NCI-H187 (cell line): ENCODE measurements around the gene HRAS.
"Not testable (repeated sequence)": the region's sequence is repeated elsewhere in the genome, so short reads cannot be mapped to it uniquely, and the experiment has no call there.

Source experiments
- DNase-seq, 2 experiments: peaks; one replicate each; lab custom pipeline; 2025; lab: John Stamatoyannopoulos, UW

The HRAS gene

DNA sequence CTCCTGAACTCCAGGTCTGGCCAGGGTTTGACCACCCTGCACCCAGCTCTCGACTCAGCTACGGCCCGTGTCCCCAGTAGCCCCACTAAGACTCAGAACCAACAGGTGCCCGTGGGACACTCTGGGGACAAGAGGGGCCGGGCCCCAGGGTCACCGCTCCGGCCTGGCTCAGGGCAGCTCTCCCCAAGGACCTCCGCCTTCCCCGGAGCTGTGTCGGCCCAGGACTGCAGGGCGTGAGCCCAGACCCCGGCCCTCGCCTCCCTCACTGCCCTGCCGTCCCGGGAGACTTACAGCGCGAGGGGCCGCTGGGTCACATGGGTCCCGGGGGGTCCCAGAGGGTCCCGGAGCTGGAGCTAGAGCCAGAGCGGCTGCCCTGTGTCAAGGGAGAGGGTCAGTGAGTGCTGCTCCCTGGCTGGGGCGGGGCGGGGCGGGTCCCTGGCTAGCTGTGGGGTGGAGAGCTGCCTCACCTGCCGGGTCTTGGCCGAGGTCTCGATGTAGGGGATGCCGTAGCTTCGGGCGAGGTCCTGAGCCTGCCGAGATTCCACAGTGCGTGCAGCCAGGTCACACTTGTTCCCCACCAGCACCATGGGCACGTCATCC lies 2.3 kb downstream of the HRAS start:
- DNase-seq, result no peak

DNA sequence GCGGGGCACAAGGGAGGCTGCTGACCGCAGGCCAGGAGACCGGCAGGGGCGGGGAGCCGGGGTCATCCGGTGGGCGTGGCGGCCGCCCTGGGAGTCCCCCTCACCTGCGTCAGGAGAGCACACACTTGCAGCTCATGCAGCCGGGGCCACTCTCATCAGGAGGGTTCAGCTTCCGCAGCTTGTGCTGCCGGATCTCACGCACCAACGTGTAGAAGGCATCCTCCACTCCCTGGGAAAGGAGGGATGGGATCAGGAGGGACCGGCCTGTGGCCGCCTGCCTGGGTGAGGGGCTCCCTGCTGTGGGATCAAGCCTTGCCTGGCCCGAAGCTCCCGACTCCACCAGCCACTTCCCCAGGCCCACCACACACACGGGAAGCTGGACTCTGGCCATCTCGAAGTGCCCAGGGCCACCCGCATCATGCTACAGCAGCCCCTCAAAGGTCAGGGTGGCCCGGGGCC lies 2.8 kb downstream of the HRAS start:
- no peak for DNase-seq

GRCh38 chr11:531919-532526 lies 3.4 kb downstream of the HRAS start:
- no peak for DNase-seq

DNA sequence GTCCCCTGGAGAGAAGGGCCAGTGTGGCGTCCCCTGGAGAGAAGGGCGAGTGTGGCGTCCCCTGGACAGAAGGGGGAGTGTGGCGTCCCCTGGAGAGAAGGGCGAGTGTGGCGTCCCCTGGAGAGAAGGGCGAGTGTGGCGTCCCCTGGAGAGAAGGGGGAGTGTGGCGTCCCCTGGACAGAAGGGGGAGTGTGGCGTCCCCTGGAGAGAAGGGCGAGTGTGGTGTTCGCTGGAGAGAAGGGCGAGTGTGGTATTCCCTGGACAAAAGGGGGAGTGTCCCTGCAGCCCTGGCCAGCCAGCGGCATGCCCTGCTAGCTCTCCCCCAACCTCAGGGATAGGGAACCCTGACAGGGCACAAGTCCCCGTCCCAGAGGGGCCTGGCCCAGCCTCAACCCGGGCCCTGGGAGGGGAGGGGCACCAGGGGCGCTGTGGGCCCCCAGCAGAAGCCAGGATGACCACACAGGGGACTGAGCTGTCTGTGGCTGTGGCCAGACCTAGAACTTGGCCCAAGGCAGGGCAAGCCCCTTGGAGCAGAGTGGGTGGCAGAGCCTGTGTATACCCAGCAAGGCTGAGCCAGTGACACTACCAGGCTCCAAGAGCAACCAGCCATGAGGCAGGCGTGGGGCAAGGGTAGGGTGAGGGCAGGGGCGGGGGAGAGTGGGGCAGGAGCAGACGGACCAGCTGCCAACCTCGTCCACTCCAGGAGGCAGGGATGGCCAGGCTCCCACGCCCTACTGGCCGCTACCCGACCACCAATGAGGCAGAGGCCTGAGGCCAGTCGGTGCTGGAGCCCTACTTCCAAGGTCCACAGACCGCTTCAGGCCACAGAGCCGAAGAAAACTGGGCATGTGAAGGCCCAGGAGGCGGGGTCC lies 4.2 kb downstream of the HRAS start:
- no peak for DNase-seq

GRCh38 chr11:529728-530411 lies 5.5 kb downstream of the HRAS start:
- DNase-seq, result no peak

DNA sequence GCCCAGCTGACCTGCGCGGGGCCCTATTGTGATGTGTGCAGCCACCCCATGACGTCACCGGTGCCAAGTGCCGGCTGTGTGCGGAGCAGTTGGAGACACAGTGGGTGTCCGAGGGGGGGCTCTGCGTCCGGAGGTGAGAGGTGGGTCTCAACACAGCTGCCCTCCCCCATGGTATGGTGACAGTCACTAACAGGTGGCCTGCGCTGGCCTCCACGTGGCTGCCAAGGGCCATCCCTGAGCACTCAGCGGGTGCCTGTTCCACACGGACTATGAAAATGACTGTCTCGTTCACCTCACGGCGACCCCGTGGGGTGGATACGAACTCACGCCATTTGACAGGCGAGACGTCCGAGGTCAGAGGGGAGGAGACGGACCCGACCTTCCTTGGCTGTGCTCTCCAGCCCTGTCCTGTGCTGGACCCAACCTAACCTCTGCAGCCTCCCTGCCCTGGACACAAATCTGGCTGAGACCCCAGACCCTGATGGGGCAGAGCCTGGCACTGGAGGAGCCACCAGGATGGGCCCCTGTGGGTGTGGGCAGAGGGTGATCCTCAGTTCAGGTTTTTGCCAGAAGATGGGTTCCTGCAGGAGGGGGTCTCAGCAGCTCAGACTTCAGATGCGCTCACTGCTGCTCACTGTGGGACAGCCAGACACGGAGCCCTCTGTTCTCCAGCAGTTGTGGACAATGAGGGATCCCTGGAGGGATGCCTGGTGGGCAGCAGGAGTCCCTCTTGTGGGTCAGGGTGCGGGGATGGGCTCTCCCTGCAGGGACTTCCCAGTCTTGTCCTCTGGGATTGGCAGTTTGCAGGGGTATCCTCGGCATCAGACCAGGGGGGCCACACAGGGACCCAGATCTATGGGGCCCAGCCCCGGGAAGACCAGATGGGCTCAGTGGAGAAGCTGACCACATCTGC lies 6.3 kb downstream of the HRAS start:
- DNase-seq, result no peak

DNA sequence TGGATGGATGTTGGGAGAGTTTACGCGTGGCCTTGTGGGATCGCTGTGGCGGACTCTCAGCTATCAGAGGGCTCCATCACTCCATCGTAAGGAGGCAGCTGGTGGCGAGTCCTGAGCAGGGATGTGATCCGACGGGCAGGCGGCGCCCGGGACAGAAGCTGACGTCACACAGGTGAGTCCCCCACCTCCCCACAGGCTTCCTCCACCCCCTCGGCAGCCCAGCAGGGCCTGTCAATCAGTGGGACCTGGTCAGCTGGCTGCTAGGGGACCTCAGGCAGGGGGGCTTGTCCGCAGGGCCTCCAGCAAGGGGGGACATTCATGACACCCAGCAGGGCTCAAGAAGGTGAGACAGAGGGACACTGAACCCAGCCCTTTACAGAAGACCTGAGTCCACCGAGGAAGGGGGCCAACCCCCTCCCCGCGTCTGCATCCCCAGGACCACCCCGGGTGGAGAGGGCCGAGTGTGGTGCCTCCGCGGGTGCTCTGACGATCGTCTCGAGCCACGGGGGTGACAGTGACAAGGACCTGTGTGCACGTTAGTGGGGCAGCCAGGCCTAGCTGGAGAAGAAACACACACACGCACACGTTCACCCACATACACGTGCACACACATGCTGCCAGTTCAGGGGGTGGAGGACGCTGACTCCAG lies 7.1 kb downstream of the HRAS start:
- DNase-seq, result no peak

DNA sequence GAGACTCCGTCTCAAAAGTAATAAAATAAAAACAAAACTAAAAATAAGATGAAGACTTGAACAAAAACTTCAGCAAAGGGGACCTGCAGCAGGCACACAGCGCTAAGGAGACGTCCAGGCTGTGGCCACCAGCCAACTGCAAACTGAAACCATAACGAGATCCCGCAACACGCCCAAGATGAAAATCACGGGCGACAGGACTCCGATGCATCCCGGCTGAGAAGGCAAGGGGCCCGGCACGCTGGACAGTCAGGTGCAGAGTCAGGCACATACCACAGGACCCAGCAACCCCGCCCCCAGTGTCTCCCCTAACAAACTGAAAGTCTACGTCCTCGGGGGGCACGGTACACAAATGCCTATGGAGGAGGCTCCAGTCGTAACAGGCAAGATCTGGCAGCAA lies 9.2 kb downstream of the HRAS start:
- no peak for DNase-seq

DNA sequence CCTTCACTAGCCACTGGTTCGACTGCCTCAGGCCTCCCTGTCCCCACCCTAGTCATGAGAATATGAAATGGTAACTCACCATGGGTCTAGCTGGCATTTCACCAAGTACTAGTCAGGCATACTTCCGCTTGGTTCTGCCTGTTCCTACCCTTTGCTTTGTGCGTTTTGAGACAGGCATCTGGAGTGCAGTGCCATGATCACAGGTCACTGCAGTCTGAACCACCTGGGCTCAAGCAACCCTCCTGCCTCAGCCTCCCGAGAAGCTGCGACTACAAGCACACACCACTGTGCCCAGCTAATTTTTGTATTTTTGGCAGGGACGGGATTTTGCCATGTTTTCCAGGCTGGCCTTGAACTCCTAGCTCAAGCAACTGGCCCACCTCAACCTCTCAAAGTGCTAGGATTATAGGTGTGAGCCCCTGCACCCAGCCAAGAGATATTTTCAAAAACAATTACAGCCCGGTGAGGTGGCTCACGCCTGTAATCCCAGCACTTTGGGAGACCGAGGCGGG lies 14.1 kb downstream of the HRAS start:
- DNase-seq, result no peak

- DNase-seq, result no peak
Measured at GRCh38 chr11:520428-521176, 14.8 kb downstream of the HRAS start.

- no peak for DNase-seq
Measured at GRCh38 chr11:518463-519202, 16.7 kb downstream of the HRAS start.

GRCh38 chr11:516918-517685 lies 18.3 kb downstream of the HRAS start:
- not testable (repeated sequence) for DNase-seq

DNA sequence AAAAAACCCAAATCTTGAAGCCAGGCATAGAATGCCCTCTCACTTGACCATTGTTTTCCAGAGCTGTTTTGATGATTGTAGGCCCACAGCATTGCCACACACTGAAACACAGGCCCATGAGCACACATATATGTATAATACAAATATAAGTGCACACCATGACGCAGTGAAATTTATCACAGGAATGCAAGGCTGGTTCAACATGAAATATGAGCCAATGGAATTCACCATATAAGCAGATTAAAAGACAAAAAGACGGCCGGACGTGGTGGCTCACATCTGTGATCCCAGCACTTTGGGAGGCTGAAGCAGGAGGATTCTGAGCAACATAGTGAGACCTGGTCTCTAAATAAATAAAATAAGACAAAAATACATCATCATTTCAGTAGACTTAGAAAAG lies 19.0 kb downstream of the HRAS start:
- no peak for DNase-seq

- no peak for DNase-seq
Measured at GRCh38 chr11:515131-515530, 20.2 kb downstream of the HRAS start.

DNA sequence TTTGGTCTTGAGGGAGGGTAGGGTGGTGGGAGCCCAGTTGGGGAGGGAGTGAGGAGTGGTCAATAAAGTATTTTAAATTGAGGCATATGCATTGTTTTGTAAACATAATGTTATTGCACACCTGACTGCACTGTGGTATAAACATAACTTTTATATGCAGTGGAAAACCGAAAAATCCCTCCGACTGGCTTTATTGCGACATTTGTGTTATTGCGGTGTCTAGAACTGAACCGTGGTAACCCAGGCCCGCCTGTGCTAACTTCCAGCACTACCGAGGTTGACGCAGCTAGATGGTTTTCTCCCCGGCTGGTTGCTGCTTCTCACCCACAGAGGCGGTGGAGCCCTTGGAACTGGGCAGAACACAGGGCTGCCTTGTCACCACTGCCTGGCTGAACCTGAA lies 20.8 kb downstream of the HRAS start:
- DNase-seq, result no peak

DNA sequence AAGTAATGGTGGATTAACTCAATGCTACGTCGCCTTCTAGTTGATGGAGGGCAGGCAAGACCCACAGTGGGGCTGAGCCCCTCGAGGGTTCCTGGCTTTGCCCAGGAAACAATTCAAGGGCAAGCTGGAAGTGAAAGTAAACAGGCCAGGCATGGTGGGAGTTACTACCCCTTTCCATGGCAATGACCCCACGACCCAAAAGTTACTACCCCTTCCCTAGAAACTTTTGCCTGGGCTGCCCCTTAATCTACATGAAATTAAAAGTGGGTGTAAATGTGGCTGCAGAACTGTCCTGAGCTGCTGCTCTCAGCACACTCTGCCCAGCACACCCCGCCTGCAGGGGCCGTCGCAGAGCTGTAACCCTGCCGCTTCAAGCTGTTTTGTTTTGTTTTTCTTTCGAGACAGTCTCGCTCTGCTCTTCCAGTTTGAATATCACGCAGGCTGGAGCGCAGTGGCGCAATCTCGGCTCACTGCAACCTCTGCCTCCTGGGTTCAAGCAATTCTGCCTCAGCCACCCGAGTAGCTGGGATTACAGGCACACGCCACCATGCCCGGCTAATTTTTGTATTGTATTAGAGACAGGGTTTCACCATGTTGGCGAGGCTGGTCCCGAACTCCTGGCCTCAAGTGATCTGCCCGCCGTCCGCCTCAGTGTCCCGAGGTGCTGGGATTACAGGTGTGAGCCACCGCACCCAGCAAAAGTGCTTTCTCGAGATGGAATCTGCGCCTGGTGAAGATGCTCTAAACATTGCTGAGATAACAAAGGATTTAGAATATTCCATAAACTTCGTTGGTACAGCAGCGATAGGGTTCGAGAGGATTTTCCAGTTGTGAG lies 22.4 kb downstream of the HRAS start:
- DNase-seq, result no peak

DNA sequence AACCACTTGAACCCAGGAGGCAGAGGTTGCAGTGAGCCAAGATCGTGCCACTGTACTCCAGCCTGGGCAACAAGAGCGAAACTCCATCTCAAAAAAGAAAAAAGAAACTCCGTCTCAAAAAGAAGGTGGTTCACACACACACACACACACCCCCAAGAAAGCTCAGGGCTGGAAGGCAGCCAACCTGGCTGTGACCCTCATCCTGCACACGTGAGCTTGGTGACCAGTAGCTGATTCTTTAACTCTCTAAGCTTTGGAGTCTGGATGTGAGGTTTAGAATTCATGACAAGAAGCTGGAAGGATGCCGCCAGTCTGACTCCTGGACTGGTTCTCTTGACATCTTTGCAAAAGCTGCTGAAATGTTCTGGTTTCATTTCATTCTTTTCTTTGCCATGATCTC lies 26.4 kb downstream of the HRAS start:
- DNase-seq, result no peak
